Measurements from ENCODE around the gene CPNE2. TPM values are rescaled to one million over a fixed set of nuclear protein-coding genes. Genes with fewer than 3 reads are reported as not detected.
"Not testable (repeated sequence)": the region's sequence is repeated elsewhere in the genome, so short reads cannot be mapped to it uniquely, and the experiment has no call there.

CPNE2 gene
- total RNA-seq, 4 donors from 2014 or later, result 28.2 to 66.0 (median 45.8) TPM

DNA sequence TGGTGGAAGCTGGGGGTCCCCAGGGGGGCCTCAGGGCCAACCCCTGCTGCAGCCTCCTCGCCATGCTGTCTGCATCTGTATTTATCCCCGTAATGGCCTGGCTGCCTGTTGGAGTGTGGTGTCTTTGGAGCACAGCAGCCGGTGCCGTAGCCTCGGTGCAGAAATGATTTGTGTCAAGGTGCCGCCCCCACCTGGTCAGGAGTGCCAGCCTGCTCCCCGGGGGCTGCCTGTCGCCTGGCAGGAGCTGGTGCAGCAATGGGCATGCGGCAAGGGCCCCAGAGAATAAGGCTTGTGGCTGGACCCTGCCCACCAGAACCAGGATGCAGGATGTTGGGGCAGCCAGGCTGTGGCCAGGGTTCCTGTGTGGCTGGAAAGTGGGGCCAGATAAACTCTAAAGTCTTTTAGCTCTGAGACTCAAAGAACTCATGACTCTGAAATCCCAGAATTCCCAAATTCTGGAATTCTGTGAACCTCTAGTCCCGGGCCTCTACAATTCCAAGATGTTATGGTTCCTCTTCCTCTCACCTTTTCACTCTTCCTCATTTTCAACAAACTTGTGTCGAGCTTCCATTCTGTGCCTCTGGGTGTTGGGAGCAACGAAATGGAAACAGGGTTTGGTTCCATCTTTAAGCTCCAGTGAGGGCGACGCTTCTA lies 5.9 kb downstream of the CPNE2 start:
- TF ChIP-seq, protein P1, sequence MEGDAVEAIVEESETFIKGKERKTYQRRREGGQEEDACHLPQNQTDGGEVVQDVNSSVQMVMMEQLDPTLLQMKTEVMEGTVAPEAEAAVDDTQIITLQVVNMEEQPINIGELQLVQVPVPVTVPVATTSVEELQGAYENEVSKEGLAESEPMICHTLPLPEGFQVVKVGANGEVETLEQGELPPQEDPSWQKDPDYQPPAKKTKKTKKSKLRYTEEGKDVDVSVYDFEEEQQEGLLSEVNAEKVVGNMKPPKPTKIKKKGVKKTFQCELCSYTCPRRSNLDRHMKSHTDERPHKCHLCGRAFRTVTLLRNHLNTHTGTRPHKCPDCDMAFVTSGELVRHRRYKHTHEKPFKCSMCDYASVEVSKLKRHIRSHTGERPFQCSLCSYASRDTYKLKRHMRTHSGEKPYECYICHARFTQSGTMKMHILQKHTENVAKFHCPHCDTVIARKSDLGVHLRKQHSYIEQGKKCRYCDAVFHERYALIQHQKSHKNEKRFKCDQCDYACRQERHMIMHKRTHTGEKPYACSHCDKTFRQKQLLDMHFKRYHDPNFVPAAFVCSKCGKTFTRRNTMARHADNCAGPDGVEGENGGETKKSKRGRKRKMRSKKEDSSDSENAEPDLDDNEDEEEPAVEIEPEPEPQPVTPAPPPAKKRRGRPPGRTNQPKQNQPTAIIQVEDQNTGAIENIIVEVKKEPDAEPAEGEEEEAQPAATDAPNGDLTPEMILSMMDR (IDR thresholded peaks at IDR 0.05), result no peak
- no peak for DNase-seq (ENCODE audit: low spot score)
- ATAC-seq (ENCODE audit: low FRiP score), result no peak

DNA sequence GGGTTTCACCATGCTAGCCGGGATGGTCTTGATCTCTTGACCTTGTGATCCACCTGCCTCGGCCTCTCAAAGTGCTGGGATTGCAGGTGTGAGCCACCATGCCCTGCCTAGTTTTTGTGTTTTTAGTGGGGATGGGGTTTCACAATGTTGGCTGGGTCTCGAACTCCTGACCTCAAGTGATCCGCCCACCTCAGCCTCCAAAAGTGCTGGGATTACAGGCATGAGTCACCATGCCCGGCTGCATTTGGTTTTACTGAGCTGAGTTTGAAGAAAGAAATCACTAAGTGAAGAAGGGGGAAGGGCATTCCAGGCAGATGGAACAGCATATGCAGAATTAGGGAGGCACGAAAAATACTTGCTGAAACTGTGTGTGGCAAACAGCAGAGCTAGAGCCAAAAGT lies 7.6 kb downstream of the CPNE2 start:
- not testable (repeated sequence) for DNase-seq (ENCODE audit: low spot score); ATAC-seq (ENCODE audit: low FRiP score)

DNA sequence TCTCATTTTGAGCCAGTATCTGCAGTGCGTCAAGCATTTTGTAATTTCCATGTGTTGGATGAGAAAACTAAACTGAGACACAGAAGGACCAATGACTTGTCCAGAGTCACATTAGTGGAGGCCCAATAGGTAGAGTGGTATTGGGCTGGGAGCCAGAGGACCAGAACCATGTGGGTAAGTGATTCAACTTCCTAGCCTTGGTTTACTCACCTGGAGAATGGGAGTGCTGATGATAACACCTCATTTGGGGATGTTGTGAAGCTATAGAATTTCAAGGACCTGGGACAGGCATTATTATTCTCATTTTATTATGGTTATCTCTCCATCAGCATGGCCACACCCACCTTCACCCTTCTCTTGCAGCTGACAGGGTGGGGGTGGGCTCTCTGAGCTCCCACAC lies 8.1 kb downstream of the CPNE2 start:
- ATAC-seq (ENCODE audit: low FRiP score) (no peak), DNase-seq (ENCODE audit: low spot score) (no peak)
- TF ChIP-seq, protein P1 (IDR thresholded peaks at IDR 0.05), result no peak

DNA sequence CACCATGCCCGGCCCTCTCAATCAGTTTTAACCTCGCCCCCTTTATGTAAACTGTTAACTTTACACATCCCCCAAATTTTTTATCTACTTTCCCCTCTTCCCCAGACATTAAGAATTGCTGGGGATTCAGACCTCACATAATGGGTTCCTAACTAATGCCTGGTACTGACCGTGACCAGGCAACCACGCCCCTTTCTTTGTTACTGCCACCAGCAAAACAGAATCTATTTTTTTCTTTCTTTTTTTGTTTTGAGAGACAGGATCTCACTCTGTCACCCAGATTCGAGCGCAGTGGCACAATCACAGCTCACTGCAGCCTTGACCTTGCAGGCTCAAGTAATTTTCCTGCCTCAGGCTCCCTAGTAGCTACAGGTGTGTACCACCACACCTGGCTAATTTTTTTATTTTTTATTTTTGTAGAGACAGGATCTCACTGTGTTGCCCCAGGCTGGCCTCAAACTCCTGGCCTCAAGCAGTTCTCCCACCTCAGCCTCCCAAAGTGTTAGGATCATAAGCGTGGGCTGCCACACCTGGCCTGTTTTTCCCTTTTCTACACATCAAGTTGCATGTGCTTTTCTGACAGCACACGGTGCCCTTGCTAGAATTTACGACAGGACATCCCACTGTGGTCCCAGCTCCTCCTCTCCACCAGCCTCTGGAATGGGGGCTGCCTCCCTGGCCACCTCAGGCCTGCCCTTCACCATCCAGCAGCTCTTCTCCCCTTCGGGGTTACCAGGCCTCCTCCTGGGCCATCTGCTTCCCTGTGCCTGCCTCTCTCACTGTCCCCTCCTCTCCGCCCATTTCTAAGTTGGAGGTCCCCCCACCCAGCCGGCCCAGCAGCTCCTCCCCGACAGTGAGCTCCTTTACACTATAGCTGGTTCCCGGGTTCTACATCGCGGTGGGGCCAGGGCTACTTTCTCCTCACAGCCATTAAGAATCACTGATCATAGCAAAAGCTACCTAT lies 10.8 kb downstream of the CPNE2 start:
- ATAC-seq (ENCODE audit: low FRiP score) (no peak), DNase-seq (ENCODE audit: low spot score) (no peak)
- TF ChIP-seq, protein P1 (IDR thresholded peaks at IDR 0.05), result no peak

DNA sequence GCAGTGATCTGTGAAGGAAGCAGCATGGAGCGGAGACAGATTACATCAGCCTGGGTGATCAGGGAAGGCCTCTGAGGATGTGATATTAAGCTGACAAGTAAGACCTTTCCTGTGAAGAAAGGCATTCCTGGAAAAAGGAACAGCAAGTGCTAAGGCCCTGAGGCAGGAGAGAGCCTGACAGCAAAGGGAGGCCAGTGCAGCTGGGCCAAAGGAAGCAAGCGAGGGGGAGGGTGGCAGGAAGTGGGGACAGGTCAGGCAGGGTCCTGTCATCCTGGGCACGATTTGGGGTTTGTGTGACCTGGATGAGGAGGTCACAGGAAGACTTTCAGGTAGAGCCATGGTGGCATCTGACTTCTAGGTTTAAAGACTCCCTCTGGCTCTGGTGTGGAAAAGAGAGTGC lies 12.3 kb downstream of the CPNE2 start:
- TF ChIP-seq, protein P1 (IDR thresholded peaks at IDR 0.05), result no peak
- no peak for ATAC-seq (ENCODE audit: low FRiP score)

DNA sequence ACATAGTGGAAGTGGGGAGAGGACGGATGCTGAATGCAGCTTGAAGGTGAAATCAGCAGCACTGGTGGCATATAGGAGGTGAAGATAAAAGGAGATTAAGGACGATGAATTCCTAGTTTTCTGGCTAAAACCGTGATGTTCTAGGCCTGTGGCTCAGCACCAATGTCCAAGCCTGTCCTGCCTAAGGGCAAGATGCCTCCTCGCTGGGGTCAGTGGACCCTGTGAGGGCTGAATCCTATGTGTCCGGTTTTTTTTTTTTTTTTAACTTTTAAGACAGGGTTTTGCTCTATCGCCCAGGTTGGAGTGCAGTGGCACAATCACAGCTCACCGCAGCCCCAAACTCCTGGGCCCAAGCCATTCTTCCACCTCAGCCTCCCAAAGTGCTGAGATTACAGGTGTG lies 12.8 kb downstream of the CPNE2 start:
- DNase-seq (ENCODE audit: low spot score) (no peak), ATAC-seq (ENCODE audit: low FRiP score) (no peak)
- TF ChIP-seq, protein P1 (IDR thresholded peaks at IDR 0.05), result no peak

More for the DNA sequence above, 12.3 kb downstream of the CPNE2 start:
- DNase-seq (ENCODE audit: low spot score), result no peak

DNA sequence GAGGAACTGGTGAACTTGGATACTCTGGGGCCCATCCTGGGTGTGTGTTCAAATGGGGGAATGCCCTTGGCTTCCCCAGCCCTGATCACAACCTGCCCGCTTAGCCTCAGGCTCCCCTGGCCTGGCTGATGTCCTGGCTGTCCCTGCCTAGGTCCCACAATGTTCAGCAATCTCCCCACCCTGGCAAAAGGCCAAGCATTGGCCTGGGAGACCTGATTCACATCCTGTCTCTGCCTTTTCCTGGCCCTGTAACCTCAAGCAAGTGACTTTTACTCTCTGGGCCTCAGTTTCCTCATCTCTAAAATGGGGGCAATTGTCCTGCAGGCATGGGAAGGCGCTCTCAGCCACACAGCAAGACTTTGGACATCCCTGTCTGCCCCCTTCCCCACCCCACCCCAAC lies 14.4 kb downstream of the CPNE2 start:
- DNase-seq (ENCODE audit: low spot score) (no peak), ATAC-seq (ENCODE audit: low FRiP score) (no peak)
- TF ChIP-seq, protein P1 (IDR thresholded peaks at IDR 0.05), result no peak
